GM21786 (cell line): ENCODE results near the gene NTN1.

Source experiments
- ATAC-seq: cut with Tn5 transposase; IDR thresholded peaks from one replicate; pipeline ENCODE4 v1.9.1; 2021; ENCODE audit not compliant: unreplicated experiment

Gene NTN1

GRCh38 chr17:9229160-9229825, 208.0 kb downstream of the NTN1 start:
- ATAC-seq = no peak

GRCh38 chr17:9229826-9230201, 208.5 kb downstream of the NTN1 start:
- no peak for ATAC-seq

GRCh38 chr17:9230346-9230745, 209.0 kb downstream of the NTN1 start:
- no peak for ATAC-seq

- ATAC-seq = no peak
These were observed 209.6 kb downstream of the NTN1 start for GRCh38 chr17:9230861-9231260.

- ATAC-seq = no peak
These were observed 210.3 kb downstream of the NTN1 start for GRCh38 chr17:9231449-9232154.

GRCh38 chr17:9232155-9232475, 210.8 kb downstream of the NTN1 start:
- ATAC-seq = no peak

- no peak for ATAC-seq
These were observed 211.4 kb downstream of the NTN1 start for GRCh38 chr17:9232591-9233270.

GRCh38 chr17:9233271-9233599, 211.9 kb downstream of the NTN1 start:
- ATAC-seq = no peak

- ATAC-seq = no peak
These were observed 212.5 kb downstream of the NTN1 start for GRCh38 chr17:9233761-9234160.

GRCh38 chr17:9234389-9234945, 213.2 kb downstream of the NTN1 start:
- ATAC-seq = no peak

GRCh38 chr17:9235346-9235745, 214.0 kb downstream of the NTN1 start:
- ATAC-seq = no peak

GRCh38 chr17:9236286-9237052, 215.2 kb downstream of the NTN1 start:
- ATAC-seq = no peak

GRCh38 chr17:9237053-9237410, 215.7 kb downstream of the NTN1 start:
- no peak for ATAC-seq

GRCh38 chr17:9237661-9238301, 216.5 kb downstream of the NTN1 start:
- ATAC-seq = no peak

GRCh38 chr17:9238340-9239245, 217.3 kb downstream of the NTN1 start:
- no peak for ATAC-seq

- no peak for ATAC-seq
These were observed 218.0 kb downstream of the NTN1 start for GRCh38 chr17:9239246-9239792.

GRCh38 chr17:9239793-9240658, 218.7 kb downstream of the NTN1 start:
- ATAC-seq = no peak

GRCh38 chr17:9240659-9241370, 219.5 kb downstream of the NTN1 start:
- ATAC-seq = no peak
